ENCODE results near the gene BTBD9.

Gene BTBD9

DNA sequence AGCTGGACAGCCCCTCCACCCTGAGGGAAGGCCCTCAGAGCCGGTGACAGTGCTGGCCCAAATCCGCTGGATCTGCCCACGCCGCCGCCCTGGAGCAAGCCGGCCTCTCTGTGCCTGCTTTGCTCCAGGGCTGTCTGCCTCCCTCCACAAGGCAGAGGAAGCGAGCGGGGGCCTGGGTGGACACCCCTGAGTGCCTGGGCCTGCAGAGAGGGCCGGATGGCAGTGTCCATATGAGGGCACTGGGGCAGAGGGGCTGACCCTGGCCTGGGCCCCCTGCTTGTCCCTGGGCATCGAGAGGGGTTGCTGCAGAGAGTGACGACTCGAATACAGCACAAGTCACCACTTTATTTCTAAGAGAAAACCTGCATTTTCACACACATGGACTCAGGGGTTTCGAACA lies 471.6 kb downstream of the BTBD9 start:
- H3K4me3 ChIP-seq (ENCODE audit: low read length): no peak overlapping the region
- WGBS (ENCODE audit: extremely low coverage, insufficient coverage, low lambda C conversion rate): no CpG with 5 or more reads among the region's 13 CpGs
- no peak overlapping the region for H3K4me2 ChIP-seq (ENCODE audit: low read length)
- H3K18ac ChIP-seq (ENCODE audit: low read length): no peak overlapping the region
- no peaks in the 10 kb centered on the region for H3K27me3 ChIP-seq (ENCODE audit: insufficient read depth, low read length, poor library complexity)
- H3K36me3 ChIP-seq (ENCODE audit: control insufficient read depth, insufficient read depth, low read length): no peaks in the 10 kb centered on the region
- no peak for DNase-seq
- no peak overlapping the region for H4K8ac ChIP-seq (ENCODE audit: low read depth, low read length)
- no peak overlapping the region for H4K5ac ChIP-seq (ENCODE audit: low read length)
- no peak overlapping the region for H3K27ac ChIP-seq (ENCODE audit: low read depth, low read length)
- no peak overlapping the region for H2BK15ac ChIP-seq (replicated peaks; ENCODE audit: low read depth)
- no peak overlapping the region for H3K9ac ChIP-seq (ENCODE audit: low read length)
- no peak overlapping the region for H2AK5ac ChIP-seq (ENCODE audit: low read length)
- no peaks in the 10 kb centered on the region for H3K79me1 ChIP-seq (ENCODE audit: low read length)
- H2BK120ac ChIP-seq (ENCODE audit: low read depth, low read length): no peak overlapping the region
- H3K23ac ChIP-seq (ENCODE audit: low read length): no peak overlapping the region
- H3K56ac ChIP-seq (ENCODE audit: low read length): peak overlapping the region; percentile 3
- H3K4me1 ChIP-seq (ENCODE audit: control insufficient read depth, low read depth, low read length): peaks cover 2% of the 10 kb centered on the region
- H2BK5ac ChIP-seq (ENCODE audit: low read length): no peak overlapping the region
- no peaks in the 10 kb centered on the region for H3K79me2 ChIP-seq (ENCODE audit: control insufficient read depth, insufficient read depth, low read length)
- no peak overlapping the region for H3K4ac ChIP-seq (ENCODE audit: low read depth, low read length)

DNA sequence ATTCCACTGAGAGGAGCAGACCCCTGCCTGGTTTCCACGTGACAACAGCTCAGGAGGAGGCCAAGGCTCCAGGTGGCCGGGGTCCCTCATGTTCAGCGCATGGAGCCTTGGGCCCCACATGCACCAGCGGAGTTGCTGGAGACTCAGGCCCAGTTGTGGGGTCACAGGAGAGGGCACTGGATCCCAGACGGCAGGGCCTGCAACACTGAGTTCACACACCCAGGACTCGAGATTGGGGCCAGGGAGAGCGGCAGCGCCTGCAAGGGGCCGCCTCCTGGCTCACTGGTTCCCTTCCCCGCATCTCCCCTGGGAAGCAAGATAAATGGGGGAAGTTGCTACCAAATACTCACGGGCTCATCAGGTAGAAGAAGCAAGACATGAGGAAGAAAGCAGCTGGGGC lies 472.1 kb downstream of the BTBD9 start:
- Histone ChIP-seq H3K9ac (ENCODE audit: low read length) (no peak overlapping the region), H3K79me2 (ENCODE audit: control insufficient read depth, insufficient read depth, low read length) (no peaks in the 10 kb centered on the region), H3K27ac (ENCODE audit: low read depth, low read length) (no peak overlapping the region), H3K23ac (ENCODE audit: low read length) (no peak overlapping the region), H3K56ac (ENCODE audit: low read length) (no peak overlapping the region), H3K79me1 (ENCODE audit: low read length) (no peaks in the 10 kb centered on the region), H3K36me3 (ENCODE audit: control insufficient read depth, insufficient read depth, low read length) (no peaks in the 10 kb centered on the region), H2BK15ac (replicated peaks; ENCODE audit: low read depth) (no peak overlapping the region), H2AK5ac (ENCODE audit: low read length) (no peak overlapping the region), H3K27me3 (ENCODE audit: insufficient read depth, low read length, poor library complexity) (no peaks in the 10 kb centered on the region), H4K8ac (ENCODE audit: low read depth, low read length) (no peak overlapping the region), H3K4me1 (ENCODE audit: control insufficient read depth, low read depth, low read length) (peaks cover 2% of the 10 kb centered on the region), H3K4me2 (ENCODE audit: low read length) (no peak overlapping the region), H2BK120ac (ENCODE audit: low read depth, low read length) (no peak overlapping the region), H3K4ac (ENCODE audit: low read depth, low read length) (no peak overlapping the region), H3K18ac (ENCODE audit: low read length) (no peak overlapping the region), H2BK5ac (ENCODE audit: low read length) (no peak overlapping the region), H3K4me3 (ENCODE audit: low read length) (no peak overlapping the region), H4K5ac (ENCODE audit: low read length) (no peak overlapping the region)
- DNase-seq: no peak
- WGBS (ENCODE audit: extremely low coverage, insufficient coverage, low lambda C conversion rate): no CpG with 5 or more reads among the region's 11 CpGs

DNA sequence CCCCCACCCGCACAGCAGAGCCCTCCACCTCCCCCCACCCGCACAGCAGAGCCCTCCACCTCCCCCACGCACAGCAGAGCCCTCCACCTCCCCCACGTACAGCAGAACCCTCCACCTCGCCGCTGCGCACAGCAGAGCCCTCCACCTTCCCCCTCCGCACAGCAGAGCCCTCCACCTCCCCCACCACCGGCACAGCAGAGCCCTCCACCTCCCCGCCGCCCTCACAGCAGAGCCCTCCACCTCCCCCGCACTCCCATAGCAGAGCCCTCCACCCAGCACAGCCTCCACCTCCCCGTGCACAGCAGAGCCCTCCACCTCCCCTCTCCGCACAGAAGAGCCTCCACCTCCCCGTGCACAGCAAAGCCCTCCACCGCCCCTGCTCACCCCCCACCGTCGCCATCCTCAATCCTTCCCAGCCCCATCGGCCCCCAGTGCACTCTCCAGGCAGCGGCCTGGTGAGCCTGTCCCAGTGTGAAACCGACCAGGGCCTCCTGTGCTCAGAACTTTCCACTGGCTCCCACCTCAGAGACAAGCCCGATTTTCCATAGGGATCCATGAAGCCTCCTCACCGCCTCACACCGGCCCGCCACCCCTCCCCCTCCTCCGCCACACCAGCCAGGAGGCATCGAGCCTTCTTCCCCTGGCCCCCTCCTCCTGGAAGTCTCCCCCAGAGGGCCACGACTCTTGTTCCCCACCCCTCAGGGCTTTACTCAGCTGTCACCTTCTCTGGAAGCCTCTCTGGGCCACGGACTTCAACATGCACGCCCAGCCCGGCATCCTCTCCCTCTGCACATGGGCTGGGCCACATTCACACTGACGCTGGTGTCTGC lies 473.1 kb downstream of the BTBD9 start:
- Histone ChIP-seq H2AK5ac (ENCODE audit: low read length) (no peak overlapping the region), H3K79me2 (ENCODE audit: control insufficient read depth, insufficient read depth, low read length) (no peaks in the 10 kb centered on the region), H3K4me2 (ENCODE audit: low read length) (no peak overlapping the region), H3K18ac (ENCODE audit: low read length) (peak overlapping the region; percentile 16), H3K4ac (ENCODE audit: low read depth, low read length) (peak overlapping the region; percentile 5), H2BK120ac (ENCODE audit: low read depth, low read length) (no peak overlapping the region), H3K27ac (ENCODE audit: low read depth, low read length) (no peak overlapping the region), H3K9ac (ENCODE audit: low read length) (no peak overlapping the region), H4K8ac (ENCODE audit: low read depth, low read length) (no peak overlapping the region), H3K4me3 (ENCODE audit: low read length) (no peak overlapping the region), H3K36me3 (ENCODE audit: control insufficient read depth, insufficient read depth, low read length) (no peaks in the 10 kb centered on the region), H3K79me1 (ENCODE audit: low read length) (no peaks in the 10 kb centered on the region), H4K5ac (ENCODE audit: low read length) (no peak overlapping the region), H2BK5ac (ENCODE audit: low read length) (peak overlapping the region; percentile 67), H3K4me1 (ENCODE audit: control insufficient read depth, low read depth, low read length) (peaks cover 2% of the 10 kb centered on the region), H3K23ac (ENCODE audit: low read length) (no peak overlapping the region), H3K27me3 (ENCODE audit: insufficient read depth, low read length, poor library complexity) (no peaks in the 10 kb centered on the region), H3K56ac (ENCODE audit: low read length) (peak overlapping the region; percentile 54), H2BK15ac (replicated peaks; ENCODE audit: low read depth) (no peak overlapping the region)
- WGBS (ENCODE audit: extremely low coverage, insufficient coverage, low lambda C conversion rate): no CpG with 5 or more reads among the region's 32 CpGs
- DNase-seq: no peak

DNA sequence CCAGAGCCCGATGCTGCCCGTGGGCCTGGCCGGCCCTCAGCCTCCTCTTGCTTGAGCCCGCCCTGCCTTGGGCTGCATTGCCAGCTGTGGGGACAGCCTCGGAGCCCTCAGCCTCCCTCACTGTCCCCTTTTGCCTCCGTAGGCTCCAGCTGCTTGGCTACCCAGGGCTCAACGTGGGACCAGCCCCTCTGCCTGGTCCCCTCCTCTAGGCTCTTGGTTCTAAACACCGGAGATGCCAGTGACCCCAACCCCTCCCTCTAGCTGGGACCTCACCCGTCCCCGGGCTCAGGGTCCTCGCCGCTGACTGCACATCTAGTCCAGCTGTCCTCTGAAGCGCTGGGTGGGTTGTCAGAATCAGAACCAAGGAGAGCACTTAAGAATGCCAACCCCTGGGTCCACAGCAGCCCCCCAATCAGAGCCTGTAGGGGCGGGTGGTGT lies 475.0 kb downstream of the BTBD9 start:
- H2BK120ac ChIP-seq (ENCODE audit: low read depth, low read length): no peak overlapping the region
- H3K79me2 ChIP-seq (ENCODE audit: control insufficient read depth, insufficient read depth, low read length): no peaks in the 10 kb centered on the region
- H3K36me3 ChIP-seq (ENCODE audit: control insufficient read depth, insufficient read depth, low read length): no peaks in the 10 kb centered on the region
- no peaks in the 10 kb centered on the region for H3K27me3 ChIP-seq (ENCODE audit: insufficient read depth, low read length, poor library complexity)
- no peaks in the 10 kb centered on the region for H3K79me1 ChIP-seq (ENCODE audit: low read length)
- no peak overlapping the region for H2AK5ac ChIP-seq (ENCODE audit: low read length)
- no peak overlapping the region for H3K4me2 ChIP-seq (ENCODE audit: low read length)
- H3K9ac ChIP-seq (ENCODE audit: low read length): no peak overlapping the region
- peak overlapping the region; percentile 5 for H3K56ac ChIP-seq (ENCODE audit: low read length)
- no peak for DNase-seq
- no peak overlapping the region for H4K5ac ChIP-seq (ENCODE audit: low read length)
- H2BK15ac ChIP-seq (replicated peaks; ENCODE audit: low read depth): no peak overlapping the region
- H2BK5ac ChIP-seq (ENCODE audit: low read length): no peak overlapping the region
- peak overlapping the region; percentile 6 for H3K23ac ChIP-seq (ENCODE audit: low read length)
- no peak overlapping the region for H3K4me3 ChIP-seq (ENCODE audit: low read length)
- no CpG with 5 or more reads among the region's 14 CpGs for WGBS (ENCODE audit: extremely low coverage, insufficient coverage, low lambda C conversion rate)
- no peak overlapping the region for H4K8ac ChIP-seq (ENCODE audit: low read depth, low read length)
- H3K27ac ChIP-seq (ENCODE audit: low read depth, low read length): no peak overlapping the region
- H3K4me1 ChIP-seq (ENCODE audit: control insufficient read depth, low read depth, low read length): no peaks in the 10 kb centered on the region
- H3K4ac ChIP-seq (ENCODE audit: low read depth, low read length): no peak overlapping the region
- no peak overlapping the region for H3K18ac ChIP-seq (ENCODE audit: low read length)

DNA sequence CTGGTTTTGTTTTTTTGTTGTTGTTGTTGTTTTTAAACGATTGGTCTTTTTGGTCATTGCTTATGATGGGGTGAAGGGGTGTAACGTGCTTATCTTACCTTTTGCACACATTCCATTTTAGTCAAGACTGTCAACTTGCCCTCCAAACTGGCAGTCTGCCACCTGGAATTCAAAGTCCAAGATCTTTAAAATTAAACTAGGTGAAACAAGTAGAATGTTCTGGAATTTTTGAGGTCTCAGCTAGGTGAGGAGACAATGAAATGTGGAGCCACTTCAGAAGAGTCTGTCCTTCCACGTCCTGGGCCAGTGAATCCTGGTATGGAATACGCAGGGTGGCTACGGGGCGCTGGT lies 475.6 kb downstream of the BTBD9 start:
- no peak overlapping the region for H4K8ac ChIP-seq (ENCODE audit: low read depth, low read length)
- H3K56ac ChIP-seq (ENCODE audit: low read length): no peak overlapping the region
- no peak overlapping the region for H3K4me3 ChIP-seq (ENCODE audit: low read length)
- H3K23ac ChIP-seq (ENCODE audit: low read length): no peak overlapping the region
- no peaks in the 10 kb centered on the region for H3K27me3 ChIP-seq (ENCODE audit: insufficient read depth, low read length, poor library complexity)
- no peak overlapping the region for H2AK5ac ChIP-seq (ENCODE audit: low read length)
- no peaks in the 10 kb centered on the region for H3K79me1 ChIP-seq (ENCODE audit: low read length)
- no peaks in the 10 kb centered on the region for H3K79me2 ChIP-seq (ENCODE audit: control insufficient read depth, insufficient read depth, low read length)
- H3K27ac ChIP-seq (ENCODE audit: low read depth, low read length): no peak overlapping the region
- no CpG with 5 or more reads among the region's 6 CpGs for WGBS (ENCODE audit: extremely low coverage, insufficient coverage, low lambda C conversion rate)
- H3K36me3 ChIP-seq (ENCODE audit: control insufficient read depth, insufficient read depth, low read length): no peaks in the 10 kb centered on the region
- no peak for DNase-seq
- no peaks in the 10 kb centered on the region for H3K4me1 ChIP-seq (ENCODE audit: control insufficient read depth, low read depth, low read length)
- no peak overlapping the region for H3K4ac ChIP-seq (ENCODE audit: low read depth, low read length)
- no peak overlapping the region for H3K4me2 ChIP-seq (ENCODE audit: low read length)
- H4K5ac ChIP-seq (ENCODE audit: low read length): no peak overlapping the region
- no peak overlapping the region for H2BK15ac ChIP-seq (replicated peaks; ENCODE audit: low read depth)
- no peak overlapping the region for H3K9ac ChIP-seq (ENCODE audit: low read length)
- no peak overlapping the region for H2BK120ac ChIP-seq (ENCODE audit: low read depth, low read length)
- no peak overlapping the region for H2BK5ac ChIP-seq (ENCODE audit: low read length)
- H3K18ac ChIP-seq (ENCODE audit: low read length): no peak overlapping the region
